GM23338 (cell line): ENCODE measurements around the gene RGL2. TPM values are rescaled to one million over a fixed set of nuclear protein-coding genes. Genes with fewer than 3 reads are reported as not detected.

ENCODE experiments used
- ATAC-seq: fragments of 200-7000 bp; cut with Tn5 transposase; 3 replicates; pipeline ENCODE4 v1.9.1; 2020
- DNase-seq: peaks from one replicate; pipeline ENCODE4 v3.0.0-alpha.2; 2015; ENCODE audit warnings: low spot score
- H2AFZ ChIP-seq: fragments of 200-600 bp; sonication (generic); 2 replicates; pipeline ENCODE4 v1.8.0; 2016; ENCODE audit warnings: antibody characterized with exemption, mild to moderate bottlenecking, moderate library complexity
- H3F3A ChIP-seq: fragments of 200-600 bp; sonication (generic); replicated peaks from 2 replicates; pipeline ENCODE4 v1.8.0; 2017; ENCODE audit warnings: antibody characterized with exemption, mixed run types, low read depth
- H3K27ac ChIP-seq: fragments of 200-600 bp; sonication (generic); 2 replicates; pipeline ENCODE4 v1.6.1; 2016; ENCODE audit warnings: low read depth
- H3K27me3 ChIP-seq: fragments of 200-600 bp; sonication (generic); 2 replicates; pipeline ENCODE4 v1.8.0; 2016; ENCODE audit warnings: mild to moderate bottlenecking, mixed run types, moderate library complexity; ENCODE audit not compliant: insufficient read depth
- H3K36me3 ChIP-seq: fragments of 200-600 bp; sonication (generic); 2 replicates; pipeline ENCODE4 v1.8.0; 2016; ENCODE audit warnings: mild to moderate bottlenecking; ENCODE audit not compliant: insufficient read depth
- H3K4me1 ChIP-seq: fragments of 200-600 bp; sonication (generic); 2 replicates; pipeline ENCODE4 v1.8.0; 2016; ENCODE audit warnings: mild to moderate bottlenecking, moderate library complexity; ENCODE audit not compliant: insufficient read depth
- H3K4me2 ChIP-seq: fragments of 200-600 bp; sonication (generic); 2 replicates; pipeline ENCODE4 v1.7.1; 2017; ENCODE audit warnings: mixed run types
- H3K4me3 ChIP-seq: fragments of 200-600 bp; sonication (generic); 2 replicates; pipeline ENCODE4 v1.6.1; 2016; ENCODE audit warnings: mixed run types
- H3K79me2 ChIP-seq: fragments of 200-600 bp; sonication (generic); replicated peaks from 2 replicates; pipeline ENCODE4 v1.8.0; 2017; ENCODE audit warnings: mild to moderate bottlenecking; ENCODE audit not compliant: insufficient read depth
- H3K9me2 ChIP-seq: fragments of 200-600 bp; sonication (generic); 2 replicates; pipeline ENCODE4 v1.8.0; 2017; ENCODE audit not compliant: insufficient read depth
- H4K20me1 ChIP-seq: fragments of 200-600 bp; sonication (generic); replicated peaks from 2 replicates; pipeline ENCODE4 v1.8.0; 2017; ENCODE audit warnings: mild to moderate bottlenecking; ENCODE audit not compliant: insufficient read depth
- H3K27ac Mint-ChIP-seq: 2 replicates; pipeline ENCODE4 v1.8.0; 2020; ENCODE audit warnings: inconsistent platforms, mild to moderate bottlenecking, moderate library complexity, mixed read lengths
- H3K27me3 Mint-ChIP-seq: 3 replicates; pipeline ENCODE4 v1.8.0; 2022; ENCODE audit warnings: low read depth, mild to moderate bottlenecking, moderate library complexity, mixed read lengths, inconsistent platforms; ENCODE audit not compliant: insufficient read depth, poor library complexity
- H3K36me3 Mint-ChIP-seq: 3 replicates; pipeline ENCODE4 v1.8.0; 2021; ENCODE audit warnings: low read depth, mild to moderate bottlenecking, inconsistent platforms, moderate library complexity, mixed read lengths
- H3K4me1 Mint-ChIP-seq: 3 replicates; pipeline ENCODE4 v1.8.0; 2020; ENCODE audit warnings: mild to moderate bottlenecking, inconsistent platforms, mixed read lengths
- H3K4me3 Mint-ChIP-seq: 3 replicates; pipeline ENCODE4 v1.8.0; 2021; ENCODE audit warnings: moderate library complexity, mild to moderate bottlenecking, inconsistent platforms, mixed read lengths
- H3K9me3 Mint-ChIP-seq: 3 replicates; pipeline ENCODE4 v1.8.0; 2020; ENCODE audit warnings: moderate library complexity, mild to moderate bottlenecking, inconsistent platforms, mixed read lengths
- CREB1 ChIP-seq: fragments of 250-450 bp; sonication (Bioruptor Pico); IDR thresholded peaks from 2 replicates; pipeline ENCODE4 v1.5.0; 2020; ENCODE audit warnings: low read depth, mild to moderate bottlenecking, moderate library complexity
- EZH2 ChIP-seq: fragments of 200-600 bp; sonication (generic); IDR thresholded peaks from one replicate; pipeline ENCODE4 v1.8.0; 2017; ENCODE audit warnings: antibody characterized with exemption, mild to moderate bottlenecking, low read depth; ENCODE audit not compliant: unreplicated experiment
- EZH2phosphoT487 ChIP-seq: fragments of 200-600 bp; sonication (generic); IDR thresholded peaks from one replicate; pipeline ENCODE4 v1.8.1; 2018; ENCODE audit warnings: antibody characterized with exemption; ENCODE audit not compliant: unreplicated experiment
- JUNB ChIP-seq: IDR thresholded peaks from one replicate; pipeline ENCODE4 v1.6.1; 2016; ENCODE audit warnings: antibody characterized with exemption; ENCODE audit not compliant: unreplicated experiment
- NANOG ChIP-seq: IDR thresholded peaks from 2 replicates; pipeline ENCODE4 v1.6.1; 2016; ENCODE audit warnings: antibody characterized with exemption, borderline replicate concordance
- POLR2AphosphoS5 ChIP-seq: IDR thresholded peaks from 2 replicates; pipeline ENCODE4 v1.6.1; 2016; ENCODE audit warnings: antibody characterized with exemption, low read depth
- STAT1 ChIP-seq: IDR thresholded peaks from one replicate; pipeline ENCODE4 v1.6.1; 2016; ENCODE audit warnings: antibody characterized with exemption; ENCODE audit not compliant: unreplicated experiment
- ZNF114 ChIP-seq: fragments of 250-450 bp; sonication (Bioruptor Pico); IDR thresholded peaks from 2 replicates; pipeline ENCODE4 v1.5.0; 2020; ENCODE audit warnings: mild to moderate bottlenecking, moderate library complexity
- ZNF331 ChIP-seq: fragments of 250-450 bp; sonication (Bioruptor Pico); IDR thresholded peaks from 2 replicates; pipeline ENCODE4 v1.5.0; 2020; ENCODE audit warnings: low read depth, mild to moderate bottlenecking, moderate library complexity
- ZNF462 ChIP-seq: fragments of 250-450 bp; sonication (Bioruptor Pico); IDR thresholded peaks from 2 replicates; pipeline ENCODE4 v1.5.0; 2020; ENCODE audit warnings: mild to moderate bottlenecking, moderate library complexity
- polyA plus RNA-seq: library from polyadenylated mRNA; unstranded; fragments of >200 nt; fragmentation: Nextera tagmentation; extraction: Ambion mirVana; gene quantifications from 2 replicates; pipeline ENCODE4 v1.2.1, GENCODE V29; 2016
- total RNA-seq: library from RNA; depleted of rRNA; stranded (reverse); fragments of >200 nt; shearing (Covaris generic); gene quantifications from 2 replicates; pipeline ENCODE4 v1.2.3, GENCODE V29; 2014
- TF ChIP-seq, protein P1 (sequence below): IDR thresholded peaks from one replicate; pipeline ENCODE4 v1.6.1; 2018; ENCODE audit warnings: antibody characterized with exemption; ENCODE audit not compliant: unreplicated experiment
- TF ChIP-seq, protein P2 (sequence below), 2 experiments: fragments of 200-600 bp in 1 of 2; sonication (generic) in 1 of 2; conservative IDR thresholded peaks; 2 replicates each; pipeline versions ENCODE4 v1.5.1 to v1.6.1; 2016 to 2017; ENCODE audit warnings: antibody characterized with exemption in 2 of 2, low read depth in 2 of 2, mild to moderate bottlenecking in 2 of 2, moderate library complexity in 1 of 2
- TF ChIP-seq, protein P3 (sequence below): IDR thresholded peaks from 2 replicates; pipeline ENCODE4 v1.6.1; 2016; ENCODE audit warnings: antibody characterized with exemption

The RGL2 gene
- total and polyA plus RNA-seq, 2 experiments from 2014 or later = 28.0 to 52.2 TPM

GRCh38 chr6:33324125-33324524 is 25.4 kb upstream of the RGL2 start:
- Mint-ChIP-seq H3K27ac (no peak overlapping the region), H3K36me3 (peaks cover 29% of the 10 kb centered on the region)

More at GRCh38 chr6:33324125-33324524, 25.4 kb upstream of the RGL2 start:
- peaks cover 11% of the 10 kb centered on the region for H4K20me1 ChIP-seq
- TF ChIP-seq POLR2AphosphoS5 (no peak), EZH2 (no peak), ZNF331 (CRISPR knock-in tag) (no peak), ZNF114 (CRISPR knock-in tag) (no peak), JUNB (no peak), EZH2phosphoT487 (no peak), NANOG (no peak), ZNF462 (no peak), STAT1 (no peak), CREB1 (CRISPR knock-in tag) (no peak)
- TF ChIP-seq, protein P1, sequence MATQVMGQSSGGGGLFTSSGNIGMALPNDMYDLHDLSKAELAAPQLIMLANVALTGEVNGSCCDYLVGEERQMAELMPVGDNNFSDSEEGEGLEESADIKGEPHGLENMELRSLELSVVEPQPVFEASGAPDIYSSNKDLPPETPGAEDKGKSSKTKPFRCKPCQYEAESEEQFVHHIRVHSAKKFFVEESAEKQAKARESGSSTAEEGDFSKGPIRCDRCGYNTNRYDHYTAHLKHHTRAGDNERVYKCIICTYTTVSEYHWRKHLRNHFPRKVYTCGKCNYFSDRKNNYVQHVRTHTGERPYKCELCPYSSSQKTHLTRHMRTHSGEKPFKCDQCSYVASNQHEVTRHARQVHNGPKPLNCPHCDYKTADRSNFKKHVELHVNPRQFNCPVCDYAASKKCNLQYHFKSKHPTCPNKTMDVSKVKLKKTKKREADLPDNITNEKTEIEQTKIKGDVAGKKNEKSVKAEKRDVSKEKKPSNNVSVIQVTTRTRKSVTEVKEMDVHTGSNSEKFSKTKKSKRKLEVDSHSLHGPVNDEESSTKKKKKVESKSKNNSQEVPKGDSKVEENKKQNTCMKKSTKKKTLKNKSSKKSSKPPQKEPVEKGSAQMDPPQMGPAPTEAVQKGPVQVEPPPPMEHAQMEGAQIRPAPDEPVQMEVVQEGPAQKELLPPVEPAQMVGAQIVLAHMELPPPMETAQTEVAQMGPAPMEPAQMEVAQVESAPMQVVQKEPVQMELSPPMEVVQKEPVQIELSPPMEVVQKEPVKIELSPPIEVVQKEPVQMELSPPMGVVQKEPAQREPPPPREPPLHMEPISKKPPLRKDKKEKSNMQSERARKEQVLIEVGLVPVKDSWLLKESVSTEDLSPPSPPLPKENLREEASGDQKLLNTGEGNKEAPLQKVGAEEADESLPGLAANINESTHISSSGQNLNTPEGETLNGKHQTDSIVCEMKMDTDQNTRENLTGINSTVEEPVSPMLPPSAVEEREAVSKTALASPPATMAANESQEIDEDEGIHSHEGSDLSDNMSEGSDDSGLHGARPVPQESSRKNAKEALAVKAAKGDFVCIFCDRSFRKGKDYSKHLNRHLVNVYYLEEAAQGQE = no peak
- TF ChIP-seq, protein P2, sequence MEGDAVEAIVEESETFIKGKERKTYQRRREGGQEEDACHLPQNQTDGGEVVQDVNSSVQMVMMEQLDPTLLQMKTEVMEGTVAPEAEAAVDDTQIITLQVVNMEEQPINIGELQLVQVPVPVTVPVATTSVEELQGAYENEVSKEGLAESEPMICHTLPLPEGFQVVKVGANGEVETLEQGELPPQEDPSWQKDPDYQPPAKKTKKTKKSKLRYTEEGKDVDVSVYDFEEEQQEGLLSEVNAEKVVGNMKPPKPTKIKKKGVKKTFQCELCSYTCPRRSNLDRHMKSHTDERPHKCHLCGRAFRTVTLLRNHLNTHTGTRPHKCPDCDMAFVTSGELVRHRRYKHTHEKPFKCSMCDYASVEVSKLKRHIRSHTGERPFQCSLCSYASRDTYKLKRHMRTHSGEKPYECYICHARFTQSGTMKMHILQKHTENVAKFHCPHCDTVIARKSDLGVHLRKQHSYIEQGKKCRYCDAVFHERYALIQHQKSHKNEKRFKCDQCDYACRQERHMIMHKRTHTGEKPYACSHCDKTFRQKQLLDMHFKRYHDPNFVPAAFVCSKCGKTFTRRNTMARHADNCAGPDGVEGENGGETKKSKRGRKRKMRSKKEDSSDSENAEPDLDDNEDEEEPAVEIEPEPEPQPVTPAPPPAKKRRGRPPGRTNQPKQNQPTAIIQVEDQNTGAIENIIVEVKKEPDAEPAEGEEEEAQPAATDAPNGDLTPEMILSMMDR (conservative IDR thresholded peaks at IDR 0.05; ENCODE audit: low read depth in 2 of 2) = no peak
- TF ChIP-seq, protein P3, sequence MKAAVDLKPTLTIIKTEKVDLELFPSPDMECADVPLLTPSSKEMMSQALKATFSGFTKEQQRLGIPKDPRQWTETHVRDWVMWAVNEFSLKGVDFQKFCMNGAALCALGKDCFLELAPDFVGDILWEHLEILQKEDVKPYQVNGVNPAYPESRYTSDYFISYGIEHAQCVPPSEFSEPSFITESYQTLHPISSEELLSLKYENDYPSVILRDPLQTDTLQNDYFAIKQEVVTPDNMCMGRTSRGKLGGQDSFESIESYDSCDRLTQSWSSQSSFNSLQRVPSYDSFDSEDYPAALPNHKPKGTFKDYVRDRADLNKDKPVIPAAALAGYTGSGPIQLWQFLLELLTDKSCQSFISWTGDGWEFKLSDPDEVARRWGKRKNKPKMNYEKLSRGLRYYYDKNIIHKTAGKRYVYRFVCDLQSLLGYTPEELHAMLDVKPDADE = no peak
- H3K4me2 ChIP-seq = peak overlapping the region; percentile 92
- H3K9me2 ChIP-seq = no peaks in the 10 kb centered on the region
- Mint-ChIP-seq H3K27me3 (peaks cover 14% of the 10 kb centered on the region), H3K4me1 (peaks cover 45% of the 10 kb centered on the region), H3K4me3 (peak overlapping the region; percentile 90), H3K9me3 (no peaks in the 10 kb centered on the region)
- peak overlapping the region; percentile 72; the same call in 1 of the 2 replicates for H3K27ac ChIP-seq
- peak overlapping the region; percentile 80 for H3K4me3 ChIP-seq
- ATAC-seq = no peak
- peaks cover 12% of the 10 kb centered on the region for H3F3A ChIP-seq
- DNase-seq = no peak
- no peaks in the 10 kb centered on the region for H3K27me3 ChIP-seq
- peaks cover 35% of the 10 kb centered on the region for H3K79me2 ChIP-seq
- peak overlapping the region; percentile 65; the same call in 1 of the 2 replicates for H2AFZ ChIP-seq
- peaks cover 13% of the 10 kb centered on the region for H3K36me3 ChIP-seq
- H3K4me1 ChIP-seq = peaks cover 31% of the 10 kb centered on the region
